ENCODE results near the gene SPG21.
A peak's percentile ranks its signal among the peaks of the same experiment; 100 is the strongest.

Gene SPG21

DNA sequence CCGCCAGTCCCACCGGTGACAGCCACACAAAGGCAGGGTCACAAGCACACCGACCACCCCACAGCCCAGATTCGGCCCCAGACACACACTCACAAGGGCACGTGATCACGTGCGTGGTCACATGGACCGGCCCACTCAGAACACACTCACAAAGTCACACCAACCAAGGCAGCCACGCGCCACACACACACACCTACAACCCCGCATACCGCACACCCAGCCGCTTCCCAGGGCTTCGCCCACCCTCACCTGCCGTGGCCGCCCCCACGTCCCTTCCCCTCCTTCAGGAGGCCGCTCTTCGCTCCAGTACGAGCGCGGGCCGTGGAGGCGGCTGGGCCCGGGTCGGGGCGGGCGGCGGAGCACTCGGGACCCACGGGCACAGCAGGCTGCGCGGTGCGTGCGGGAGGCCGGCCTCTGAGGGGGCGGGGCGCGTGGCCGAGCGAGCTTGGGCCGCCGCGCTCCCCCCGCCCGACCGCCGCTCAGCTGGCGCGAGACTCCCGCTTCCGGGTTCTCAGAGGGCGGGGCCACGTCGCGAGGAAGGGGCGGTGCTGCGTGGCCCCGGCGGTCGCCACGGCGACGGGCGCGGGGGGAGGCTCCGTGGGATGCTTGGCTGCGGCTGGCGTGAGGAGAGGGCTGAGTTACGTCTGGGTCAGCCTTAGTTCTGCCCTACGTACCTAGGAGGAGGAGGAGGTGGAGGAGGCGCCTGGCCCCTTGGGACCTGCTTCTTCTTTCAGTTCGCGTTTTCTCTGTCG lies at the start of gene SPG21:
Gene SPG21 (minus strand): TSS at position 499 of the 752 bp plus-strand sequence. CDS start 6,345 bp downstream, outside the sequence.
- WGBS (ENCODE audit: insufficient coverage, insufficient read length) = no CpG with 5 or more reads among the region's 75 CpGs

DNA sequence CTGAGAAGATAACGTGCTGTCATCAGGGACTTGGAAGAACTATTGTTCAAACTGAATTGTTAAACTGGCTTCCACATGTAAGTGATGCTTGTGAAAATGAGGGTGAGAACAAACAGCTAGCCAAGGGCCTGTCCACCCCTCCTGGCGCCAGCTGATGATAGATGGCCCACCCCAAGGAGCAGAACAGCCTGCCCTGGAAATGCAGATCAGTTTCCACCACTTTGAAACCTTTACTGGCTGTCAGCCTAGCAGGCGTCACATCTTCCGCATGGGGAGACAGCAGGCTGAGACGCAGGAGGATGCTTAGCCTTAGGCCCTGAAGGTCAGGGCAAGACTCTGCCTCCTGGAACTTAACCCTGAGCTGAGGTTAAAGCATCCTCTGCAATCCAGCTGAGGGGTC lies 49.1 kb upstream of the SPG21 start:
- Histone ChIP-seq H3K4me1 (ENCODE audit: control insufficient read depth, insufficient read depth, low read length) (no peaks in the 10 kb centered on the region), H3K9me3 (ENCODE audit: control insufficient read depth, insufficient read depth, low read length) (no peaks in the 10 kb centered on the region), H3K36me3 (ENCODE audit: control insufficient read depth, insufficient read depth, low read length) (no peaks in the 10 kb centered on the region), H3K27me3 (ENCODE audit: control insufficient read depth, insufficient read depth, low read length) (no peaks in the 10 kb centered on the region), H3K4me3 (ENCODE audit: low read length) (no peak overlapping the region), H3K27ac (ENCODE audit: low read length) (no peak overlapping the region)
- no peak for DNase-seq (ENCODE audit: low read depth, low spot score)
- WGBS (ENCODE audit: insufficient coverage, insufficient read length) = no CpG with 5 or more reads among the region's 5 CpGs

More for the DNA sequence above, at the start of gene SPG21:
- no peaks in the 10 kb centered on the region for H3K4me1 ChIP-seq (ENCODE audit: control insufficient read depth, insufficient read depth, low read length)
- no peak within 1 kb of the TSS for H3K27ac ChIP-seq (ENCODE audit: low read length)
- no peaks in the 10 kb centered on the region for H3K9me3 ChIP-seq (ENCODE audit: control insufficient read depth, insufficient read depth, low read length)
- H3K36me3 ChIP-seq (ENCODE audit: control insufficient read depth, insufficient read depth, low read length) = no peaks in the 10 kb centered on the region
- peak within 1 kb of the TSS; percentile 86 for H3K4me3 ChIP-seq (ENCODE audit: low read length)
- H3K27me3 ChIP-seq (ENCODE audit: control insufficient read depth, insufficient read depth, low read length) = no peaks in the 10 kb centered on the region
- peak; percentile 57 for DNase-seq (ENCODE audit: low read depth, low spot score)

DNA sequence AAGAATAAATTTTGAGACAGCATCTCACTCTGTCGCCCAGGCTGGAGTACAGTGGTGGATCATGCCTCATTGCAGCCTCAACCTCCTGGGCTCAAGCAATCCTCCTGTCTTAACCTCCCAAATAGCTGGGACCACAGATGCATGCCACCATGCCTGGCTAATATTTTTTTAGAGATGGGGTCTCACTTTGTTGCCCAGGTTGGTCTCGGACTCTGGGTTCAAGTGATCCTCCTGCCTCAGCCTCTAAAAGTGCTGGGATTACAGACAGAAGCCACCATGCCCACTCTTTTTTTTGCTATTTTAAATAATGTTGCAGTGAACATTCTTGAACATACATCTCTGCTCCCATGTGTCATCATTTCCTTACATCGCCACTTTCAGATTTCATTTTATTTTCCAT lies 48.7 kb upstream of the SPG21 start:
- no peaks in the 10 kb centered on the region for H3K36me3 ChIP-seq (ENCODE audit: control insufficient read depth, insufficient read depth, low read length)
- no peak overlapping the region for H3K4me3 ChIP-seq (ENCODE audit: low read length)
- H3K27me3 ChIP-seq (ENCODE audit: control insufficient read depth, insufficient read depth, low read length) = no peaks in the 10 kb centered on the region
- H3K9me3 ChIP-seq (ENCODE audit: control insufficient read depth, insufficient read depth, low read length) = no peaks in the 10 kb centered on the region
- H3K27ac ChIP-seq (ENCODE audit: low read length) = no peak overlapping the region
- H3K4me1 ChIP-seq (ENCODE audit: control insufficient read depth, insufficient read depth, low read length) = no peaks in the 10 kb centered on the region
- WGBS (ENCODE audit: insufficient coverage, insufficient read length) = no CpG with 5 or more reads among the region's 3 CpGs
- DNase-seq (ENCODE audit: low read depth, low spot score) = no peak

- no peak overlapping the region for H3K27ac ChIP-seq (ENCODE audit: low read length)
- no peak for DNase-seq (ENCODE audit: low read depth, low spot score)
- WGBS (ENCODE audit: insufficient coverage, insufficient read length) = no CpG with 5 or more reads among the region's 1 CpG
- no peak overlapping the region for H3K4me3 ChIP-seq (ENCODE audit: low read length)
- H3K9me3 ChIP-seq (ENCODE audit: control insufficient read depth, insufficient read depth, low read length) = no peaks in the 10 kb centered on the region
- H3K27me3 ChIP-seq (ENCODE audit: control insufficient read depth, insufficient read depth, low read length) = no peaks in the 10 kb centered on the region
- H3K4me1 ChIP-seq (ENCODE audit: control insufficient read depth, insufficient read depth, low read length) = no peaks in the 10 kb centered on the region
- no peaks in the 10 kb centered on the region for H3K36me3 ChIP-seq (ENCODE audit: control insufficient read depth, insufficient read depth, low read length)
Observed at GRCh38 chr15:65037309-65037708, 47.6 kb upstream of the SPG21 start.

DNA sequence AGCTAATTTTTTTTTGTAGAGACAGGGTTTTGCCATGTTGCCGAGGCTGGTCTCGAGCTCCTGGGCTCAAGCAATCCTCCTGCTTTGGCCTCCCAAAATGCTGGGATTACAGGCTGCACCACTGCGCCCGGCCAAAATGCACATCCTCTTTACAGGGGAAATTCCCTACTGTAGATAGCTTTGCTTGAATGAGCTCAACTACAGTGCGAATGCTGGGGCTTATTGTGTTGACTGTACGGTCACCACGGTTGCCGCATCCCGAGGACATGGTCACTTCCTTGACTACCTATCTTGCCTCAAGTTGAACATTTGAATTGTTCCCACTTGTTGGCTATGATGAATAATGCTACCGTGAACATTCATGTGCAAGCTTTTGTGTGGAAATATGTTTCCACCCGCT lies 45.0 kb upstream of the SPG21 start:
- H3K9me3 ChIP-seq (ENCODE audit: control insufficient read depth, insufficient read depth, low read length) = no peaks in the 10 kb centered on the region
- no peak overlapping the region for H3K27ac ChIP-seq (ENCODE audit: low read length)
- H3K27me3 ChIP-seq (ENCODE audit: control insufficient read depth, insufficient read depth, low read length) = no peaks in the 10 kb centered on the region
- H3K4me1 ChIP-seq (ENCODE audit: control insufficient read depth, insufficient read depth, low read length) = no peaks in the 10 kb centered on the region
- H3K4me3 ChIP-seq (ENCODE audit: low read length) = no peak overlapping the region
- no peak for DNase-seq (ENCODE audit: low read depth, low spot score)
- no peaks in the 10 kb centered on the region for H3K36me3 ChIP-seq (ENCODE audit: control insufficient read depth, insufficient read depth, low read length)
- no CpG with 5 or more reads among the region's 11 CpGs for WGBS (ENCODE audit: insufficient coverage, insufficient read length)

GRCh38 chr15:65033659-65034269 lies 44.0 kb upstream of the SPG21 start:
- Histone ChIP-seq H3K27ac (ENCODE audit: low read length) (no peak overlapping the region), H3K4me3 (ENCODE audit: low read length) (no peak overlapping the region), H3K4me1 (ENCODE audit: control insufficient read depth, insufficient read depth, low read length) (no peaks in the 10 kb centered on the region), H3K9me3 (ENCODE audit: control insufficient read depth, insufficient read depth, low read length) (no peaks in the 10 kb centered on the region), H3K27me3 (ENCODE audit: control insufficient read depth, insufficient read depth, low read length) (no peaks in the 10 kb centered on the region), H3K36me3 (ENCODE audit: control insufficient read depth, insufficient read depth, low read length) (no peaks in the 10 kb centered on the region)
- whole genome bisulfite sequencing (ENCODE audit: insufficient coverage, insufficient read length) = no CpG with 5 or more reads among the region's 4 CpGs
- no peak for DNase-seq (ENCODE audit: low read depth, low spot score)

- Histone ChIP-seq H3K4me3 (ENCODE audit: low read length) (no peak overlapping the region), H3K27me3 (ENCODE audit: control insufficient read depth, insufficient read depth, low read length) (no peaks in the 10 kb centered on the region), H3K27ac (ENCODE audit: low read length) (no peak overlapping the region), H3K4me1 (ENCODE audit: control insufficient read depth, insufficient read depth, low read length) (no peaks in the 10 kb centered on the region), H3K36me3 (ENCODE audit: control insufficient read depth, insufficient read depth, low read length) (no peaks in the 10 kb centered on the region), H3K9me3 (ENCODE audit: control insufficient read depth, insufficient read depth, low read length) (no peaks in the 10 kb centered on the region)
- peak; percentile 76 for DNase-seq (ENCODE audit: low read depth, low spot score)
- no CpG with 5 or more reads among the region's 13 CpGs for WGBS (ENCODE audit: insufficient coverage, insufficient read length)
Observed at GRCh38 chr15:65032801-65033537, 43.3 kb upstream of the SPG21 start.

- Histone ChIP-seq H3K9me3 (ENCODE audit: control insufficient read depth, insufficient read depth, low read length) (no peaks in the 10 kb centered on the region), H3K27me3 (ENCODE audit: control insufficient read depth, insufficient read depth, low read length) (no peaks in the 10 kb centered on the region), H3K4me3 (ENCODE audit: low read length) (no peak overlapping the region; the same call in 1 of the 2 replicates), H3K36me3 (ENCODE audit: control insufficient read depth, insufficient read depth, low read length) (no peaks in the 10 kb centered on the region), H3K4me1 (ENCODE audit: control insufficient read depth, insufficient read depth, low read length) (no peaks in the 10 kb centered on the region), H3K27ac (ENCODE audit: low read length) (no peak overlapping the region)
- DNase-seq (ENCODE audit: low read depth, low spot score) = no peak
- no CpG with 5 or more reads among the region's 12 CpGs for WGBS (ENCODE audit: insufficient coverage, insufficient read length)
Observed at GRCh38 chr15:65029736-65030208, 40.1 kb upstream of the SPG21 start.

DNA sequence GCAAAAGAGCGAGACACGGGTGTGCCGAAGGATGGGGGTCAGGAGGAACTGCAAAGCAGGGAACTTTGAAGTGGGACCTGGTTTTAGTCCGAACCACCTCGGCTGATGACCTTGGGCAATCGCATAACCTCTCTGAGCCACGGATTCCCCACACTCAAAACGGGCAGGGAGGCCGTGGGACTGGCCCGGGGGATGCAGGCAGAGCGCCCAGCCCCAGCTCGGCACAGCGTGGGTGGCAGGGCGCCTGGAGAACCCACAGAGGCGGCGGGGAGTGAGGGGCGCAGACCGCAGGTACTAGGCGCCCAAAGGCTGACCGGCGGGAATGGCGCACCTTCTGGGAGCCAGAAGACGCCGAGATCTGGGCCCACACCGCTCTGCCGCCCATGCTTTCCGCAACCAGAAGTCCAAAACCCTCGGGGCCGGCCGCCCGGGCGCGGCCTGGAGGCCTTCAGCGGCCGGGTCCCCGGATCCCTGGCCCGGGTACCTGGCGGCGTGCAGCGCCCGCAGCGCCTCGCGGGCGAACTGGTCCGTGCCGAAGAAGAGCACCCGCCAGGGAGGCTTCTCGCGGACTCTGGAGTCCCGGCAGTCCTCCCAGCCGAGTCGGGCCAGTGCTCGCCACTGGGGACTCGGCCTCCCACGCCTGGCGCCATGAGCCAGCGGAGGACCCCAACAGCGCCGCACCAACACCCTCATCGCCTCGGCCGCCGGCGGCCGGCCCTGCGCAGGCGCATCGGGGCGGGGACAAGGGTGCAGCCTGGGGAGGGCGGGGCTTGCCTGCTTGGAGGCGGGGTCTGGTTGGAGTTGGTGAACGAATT lies 39.4 kb upstream of the SPG21 start, which contains the start of gene MTFMT:
Gene MTFMT (minus strand): TSS at position 719 of the 815 bp plus-strand sequence. CDS start 26 bp downstream, at position 693.
- Histone ChIP-seq H3K36me3 (ENCODE audit: control insufficient read depth, insufficient read depth, low read length) (no peaks in the 10 kb centered on the region), H3K9me3 (ENCODE audit: control insufficient read depth, insufficient read depth, low read length) (no peaks in the 10 kb centered on the region), H3K4me1 (ENCODE audit: control insufficient read depth, insufficient read depth, low read length) (no peaks in the 10 kb centered on the region), H3K27ac (ENCODE audit: low read length) (no peak within 1 kb of the TSS), H3K27me3 (ENCODE audit: control insufficient read depth, insufficient read depth, low read length) (no peaks in the 10 kb centered on the region), H3K4me3 (ENCODE audit: low read length) (peak within 1 kb of the TSS; percentile 98)
- DNase-seq (ENCODE audit: low read depth, low spot score) = peak; percentile 50
- no CpG with 5 or more reads among the region's 73 CpGs for WGBS (ENCODE audit: insufficient coverage, insufficient read length)

GRCh38 chr15:65028338-65028737 lies 38.6 kb upstream of the SPG21 start:
- DNase-seq (ENCODE audit: low read depth, low spot score) = no peak
- no peak overlapping the region for H3K27ac ChIP-seq (ENCODE audit: low read length)
- H3K4me3 ChIP-seq (ENCODE audit: low read length) = no peak overlapping the region; the same call in 1 of the 2 replicates
- no peaks in the 10 kb centered on the region for H3K9me3 ChIP-seq (ENCODE audit: control insufficient read depth, insufficient read depth, low read length)
- no peaks in the 10 kb centered on the region for H3K4me1 ChIP-seq (ENCODE audit: control insufficient read depth, insufficient read depth, low read length)
- H3K27me3 ChIP-seq (ENCODE audit: control insufficient read depth, insufficient read depth, low read length) = no peaks in the 10 kb centered on the region
- no peaks in the 10 kb centered on the region for H3K36me3 ChIP-seq (ENCODE audit: control insufficient read depth, insufficient read depth, low read length)
- WGBS (ENCODE audit: insufficient coverage, insufficient read length) = no CpG with 5 or more reads among the region's 10 CpGs
